ENCODE results near the gene NEGR1. TPM values are rescaled to one million over a fixed set of nuclear protein-coding genes. Genes with fewer than 3 reads are reported as not detected.

Gene NEGR1
- total RNA-seq, 1 donor from 2014 or later, result 0.58 TPM

DNA sequence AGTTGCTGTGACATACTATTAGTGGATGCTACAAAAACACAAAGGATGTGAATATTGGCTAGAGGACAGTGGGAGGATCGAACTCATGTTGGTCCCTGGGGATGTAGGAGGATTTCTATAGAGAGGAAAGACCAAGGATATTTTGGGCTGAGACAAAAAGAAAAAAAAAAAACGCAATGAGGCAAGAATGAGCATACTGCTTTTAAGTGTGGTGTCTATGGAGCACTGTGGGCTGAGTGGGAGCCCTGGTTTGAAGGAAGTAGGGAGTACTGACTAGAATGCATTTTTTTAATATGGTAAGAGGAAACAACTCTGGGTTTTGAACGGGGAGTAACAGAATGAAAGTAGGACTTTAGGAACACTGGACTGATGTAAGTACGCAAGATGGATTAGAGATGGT is 450.7 kb downstream of the NEGR1 start:
- Mint-ChIP-seq H3K9me3 (no peaks in the 10 kb centered on the region), H3K27ac (ENCODE audit: unreplicated experiment) (no peak overlapping the region), H3K27me3 (ENCODE audit: low read depth) (no peaks in the 10 kb centered on the region), H3K4me3 (no peak overlapping the region), H3K4me1 (peaks cover 15% of the 10 kb centered on the region), H3K36me3 (ENCODE audit: low read depth) (no peaks in the 10 kb centered on the region)
- DNase-seq (ENCODE audit: low read depth, low spot score), result no peak
- TF ChIP-seq, protein P1, sequence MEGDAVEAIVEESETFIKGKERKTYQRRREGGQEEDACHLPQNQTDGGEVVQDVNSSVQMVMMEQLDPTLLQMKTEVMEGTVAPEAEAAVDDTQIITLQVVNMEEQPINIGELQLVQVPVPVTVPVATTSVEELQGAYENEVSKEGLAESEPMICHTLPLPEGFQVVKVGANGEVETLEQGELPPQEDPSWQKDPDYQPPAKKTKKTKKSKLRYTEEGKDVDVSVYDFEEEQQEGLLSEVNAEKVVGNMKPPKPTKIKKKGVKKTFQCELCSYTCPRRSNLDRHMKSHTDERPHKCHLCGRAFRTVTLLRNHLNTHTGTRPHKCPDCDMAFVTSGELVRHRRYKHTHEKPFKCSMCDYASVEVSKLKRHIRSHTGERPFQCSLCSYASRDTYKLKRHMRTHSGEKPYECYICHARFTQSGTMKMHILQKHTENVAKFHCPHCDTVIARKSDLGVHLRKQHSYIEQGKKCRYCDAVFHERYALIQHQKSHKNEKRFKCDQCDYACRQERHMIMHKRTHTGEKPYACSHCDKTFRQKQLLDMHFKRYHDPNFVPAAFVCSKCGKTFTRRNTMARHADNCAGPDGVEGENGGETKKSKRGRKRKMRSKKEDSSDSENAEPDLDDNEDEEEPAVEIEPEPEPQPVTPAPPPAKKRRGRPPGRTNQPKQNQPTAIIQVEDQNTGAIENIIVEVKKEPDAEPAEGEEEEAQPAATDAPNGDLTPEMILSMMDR (conservative IDR thresholded peaks at IDR 0.05), result no peak

DNA sequence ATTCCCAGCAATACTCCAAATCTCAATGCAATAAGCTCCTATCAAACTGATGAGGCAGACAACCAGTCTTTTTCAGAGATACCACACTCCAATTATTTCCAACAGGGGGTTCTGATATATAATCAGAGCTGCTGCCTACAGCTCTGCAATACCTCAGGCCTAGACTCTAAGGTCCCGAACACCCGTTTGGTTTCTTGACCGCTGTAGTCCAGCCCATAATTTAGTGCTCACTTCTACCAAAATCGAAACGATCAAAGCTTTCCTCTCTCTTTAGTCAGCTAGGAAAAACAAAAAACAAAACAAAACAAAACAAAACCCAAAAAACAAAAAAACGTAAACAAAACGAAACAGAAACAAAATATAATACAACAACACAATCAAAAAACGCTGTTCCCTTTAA is 453.0 kb downstream of the NEGR1 start:
- TF ChIP-seq, protein P1 (conservative IDR thresholded peaks at IDR 0.05), result no peak
- H3K36me3 Mint-ChIP-seq (ENCODE audit: low read depth), result no peaks in the 10 kb centered on the region
- no peak overlapping the region for H3K4me3 Mint-ChIP-seq
- H3K4me1 Mint-ChIP-seq, result peaks cover 15% of the 10 kb centered on the region
- H3K27me3 Mint-ChIP-seq (ENCODE audit: low read depth), result no peaks in the 10 kb centered on the region
- H3K9me3 Mint-ChIP-seq, result no peaks in the 10 kb centered on the region
- no peak overlapping the region for H3K27ac Mint-ChIP-seq (ENCODE audit: unreplicated experiment)
- DNase-seq (ENCODE audit: low read depth, low spot score), result no peak

- Mint-ChIP-seq H3K27ac (ENCODE audit: unreplicated experiment) (no peak overlapping the region), H3K9me3 (no peaks in the 10 kb centered on the region), H3K4me3 (no peak overlapping the region), H3K27me3 (ENCODE audit: low read depth) (no peaks in the 10 kb centered on the region), H3K36me3 (ENCODE audit: low read depth) (no peaks in the 10 kb centered on the region), H3K4me1 (peaks cover 15% of the 10 kb centered on the region)
- TF ChIP-seq, protein P1 (conservative IDR thresholded peaks at IDR 0.05), result no peak
- peak; percentile 2 for DNase-seq (ENCODE audit: low read depth, low spot score)
Observed at GRCh38 chr1:71828431-71829012, 453.8 kb downstream of the NEGR1 start.

- DNase-seq (ENCODE audit: low read depth, low spot score), result no peak
- Mint-ChIP-seq H3K36me3 (ENCODE audit: low read depth) (no peaks in the 10 kb centered on the region), H3K27ac (ENCODE audit: unreplicated experiment) (no peak overlapping the region), H3K27me3 (ENCODE audit: low read depth) (no peaks in the 10 kb centered on the region), H3K4me3 (no peak overlapping the region), H3K4me1 (peaks cover 7% of the 10 kb centered on the region), H3K9me3 (no peaks in the 10 kb centered on the region)
- TF ChIP-seq, protein P1 (conservative IDR thresholded peaks at IDR 0.05), result no peak
Observed at GRCh38 chr1:71823708-71824305, 458.5 kb downstream of the NEGR1 start.

- H3K9me3 Mint-ChIP-seq, result no peaks in the 10 kb centered on the region
- H3K36me3 Mint-ChIP-seq (ENCODE audit: low read depth), result no peaks in the 10 kb centered on the region
- TF ChIP-seq, protein P1 (conservative IDR thresholded peaks at IDR 0.05), result no peak
- H3K4me3 Mint-ChIP-seq, result no peak overlapping the region
- no peak for DNase-seq (ENCODE audit: low read depth, low spot score)
- H3K27ac Mint-ChIP-seq (ENCODE audit: unreplicated experiment), result no peak overlapping the region
- H3K27me3 Mint-ChIP-seq (ENCODE audit: low read depth), result no peaks in the 10 kb centered on the region
- H3K4me1 Mint-ChIP-seq, result no peaks in the 10 kb centered on the region
Observed at GRCh38 chr1:71817028-71817427, 465.3 kb downstream of the NEGR1 start.
